H1 (cell line): ENCODE measurements around the gene DOCK6. TPM values are rescaled to one million over a fixed set of nuclear protein-coding genes. Genes with fewer than 3 reads are reported as not detected.

ENCODE experiments used
- BRCA1 ChIP-seq: IDR thresholded peaks from 2 replicates; pipeline ENCODE4 v1.6.1; 2012; ENCODE audit warnings: low read depth, low read length, improper control_type of control experiment
- CEBPB ChIP-seq: IDR thresholded peaks from 2 replicates; pipeline ENCODE4 v1.6.1; 2012; ENCODE audit warnings: low read depth, low read length
- CTBP2 ChIP-seq: IDR thresholded peaks from 2 replicates; pipeline ENCODE4 v1.7.0; 2011; ENCODE audit warnings: borderline replicate concordance, mild to moderate bottlenecking, moderate library complexity, mixed read lengths, low read length; ENCODE audit not compliant: insufficient read depth, insufficient read length
- E2F6 ChIP-seq: IDR thresholded peaks from 2 replicates; pipeline ENCODE4 v1.6.1; 2012; ENCODE audit warnings: inconsistent platforms
- EGR1 ChIP-seq: IDR thresholded peaks from 2 replicates; pipeline ENCODE4 v1.6.1; 2011; ENCODE audit warnings: low read depth, low read length, borderline replicate concordance
- FOSL1 ChIP-seq: IDR thresholded peaks from 2 replicates; pipeline ENCODE4 v1.6.1; 2011; ENCODE audit warnings: mild to moderate bottlenecking, low read depth, low read length, moderate library complexity; ENCODE audit not compliant: insufficient read depth
- GABPA ChIP-seq: IDR thresholded peaks from 2 replicates; pipeline ENCODE4 v1.6.1; 2011; ENCODE audit warnings: mild to moderate bottlenecking, low read length, moderate library complexity, borderline replicate concordance; ENCODE audit not compliant: insufficient read depth
- HDAC6 ChIP-seq: IDR thresholded peaks from one replicate; pipeline ENCODE4 v1.7.1; 2012; ENCODE audit warnings: low read depth, mild to moderate bottlenecking, inconsistent platforms, low read length, moderate library complexity
- KDM5A ChIP-seq: fragments of 200-600 bp; IDR thresholded peaks from 2 replicates; pipeline ENCODE4 v1.7.1; 2012; ENCODE audit warnings: mild to moderate bottlenecking, low read length, inconsistent platforms, mixed read lengths
- NRF1 ChIP-seq: IDR thresholded peaks from 2 replicates; pipeline ENCODE4 v1.6.1; 2011; ENCODE audit warnings: mild to moderate bottlenecking, low read depth, low read length, improper control_type of control experiment
- PHF8 ChIP-seq: fragments of 200-600 bp; sonication (generic); conservative IDR thresholded peaks from 2 replicates; pipeline ENCODE4 v1.7.1; 2012; ENCODE audit warnings: low read depth, mild to moderate bottlenecking, inconsistent platforms, low read length, moderate library complexity
- RAD21 ChIP-seq, 2 experiments: IDR thresholded peaks in 1 of 2; conservative IDR thresholded peaks in 1 of 2; 2 replicates each; pipeline ENCODE4 v1.6.1; 2011; ENCODE audit warnings: low read depth in 2 of 2, low read length in 2 of 2, improper control_type of control experiment in 1 of 2, inconsistent platforms in 1 of 2, mild to moderate bottlenecking in 1 of 2, moderate library complexity in 1 of 2
- RNF2 ChIP-seq: fragments of 200-900, 300-1000 bp; sonication (generic); IDR thresholded peaks from 2 replicates; pipeline ENCODE4 v1.7.1; 2016; ENCODE audit warnings: borderline replicate concordance, low read depth, mild to moderate bottlenecking, antibody characterized with exemption, low read length; ENCODE audit not compliant: poor library complexity, severe bottlenecking; ENCODE audit errors: missing control alignments
- RXRA ChIP-seq: IDR thresholded peaks from 2 replicates; pipeline ENCODE4 v1.6.1; 2011; ENCODE audit warnings: low read depth, mild to moderate bottlenecking, low read length, moderate library complexity; ENCODE audit not compliant: insufficient read depth
- SRF ChIP-seq: IDR thresholded peaks from 2 replicates; pipeline ENCODE4 v1.6.1; 2011; ENCODE audit warnings: mild to moderate bottlenecking, low read depth, low read length, moderate library complexity
- SUZ12 ChIP-seq: fragments of 200-600 bp; sonication (generic); IDR thresholded peaks from 2 replicates; pipeline ENCODE4 v1.6.1; 2012; ENCODE audit warnings: mild to moderate bottlenecking, inconsistent platforms, low read length, moderate library complexity, mixed read lengths
- YY1 ChIP-seq: IDR thresholded peaks from 2 replicates; pipeline ENCODE4 v1.6.1; 2011; ENCODE audit warnings: low read depth, mild to moderate bottlenecking, low read length
- polyA plus RNA-seq, 7 experiments: library from polyadenylated mRNA; depleted of rRNA in 3 of 7; stranded (reverse) in 5 of 7; unstranded in 2 of 7; fragments of >200 nt in 5 of 7; fragments of 200-250 nt in 2 of 7; gene quantifications; 1 replicate in 5 of 7; 2 replicates in 1 of 7; 4 replicates in 1 of 7; pipeline versions ENCODE4 v1.2.1 to v1.2.3, GENCODE V29; 2011 to 2013; ENCODE audit warnings: missing spikeins in 2 of 7, mixed read lengths in 2 of 7
- total RNA-seq: library from RNA; stranded (reverse); fragmentation: NEBNext Ultra II Directional; extraction: Animal tissue kit (Norgen Biotek cat#: 25700); gene quantifications from 2 replicates; pipeline ENCODE4 v1.2.1, GENCODE V29; 2021
- TF ChIP-seq, protein P1 (sequence below): IDR thresholded peaks from 2 replicates; pipeline ENCODE4 v1.6.1; 2011; ENCODE audit warnings: low read length, improper control_type of control experiment

Gene DOCK6
- total and polyA plus RNA-seq, 2 of the 8 experiments (the other 6 are each of a cell fraction or from before 2014, with no cell fraction given), result 25.5 to 54.7 TPM

DNA sequence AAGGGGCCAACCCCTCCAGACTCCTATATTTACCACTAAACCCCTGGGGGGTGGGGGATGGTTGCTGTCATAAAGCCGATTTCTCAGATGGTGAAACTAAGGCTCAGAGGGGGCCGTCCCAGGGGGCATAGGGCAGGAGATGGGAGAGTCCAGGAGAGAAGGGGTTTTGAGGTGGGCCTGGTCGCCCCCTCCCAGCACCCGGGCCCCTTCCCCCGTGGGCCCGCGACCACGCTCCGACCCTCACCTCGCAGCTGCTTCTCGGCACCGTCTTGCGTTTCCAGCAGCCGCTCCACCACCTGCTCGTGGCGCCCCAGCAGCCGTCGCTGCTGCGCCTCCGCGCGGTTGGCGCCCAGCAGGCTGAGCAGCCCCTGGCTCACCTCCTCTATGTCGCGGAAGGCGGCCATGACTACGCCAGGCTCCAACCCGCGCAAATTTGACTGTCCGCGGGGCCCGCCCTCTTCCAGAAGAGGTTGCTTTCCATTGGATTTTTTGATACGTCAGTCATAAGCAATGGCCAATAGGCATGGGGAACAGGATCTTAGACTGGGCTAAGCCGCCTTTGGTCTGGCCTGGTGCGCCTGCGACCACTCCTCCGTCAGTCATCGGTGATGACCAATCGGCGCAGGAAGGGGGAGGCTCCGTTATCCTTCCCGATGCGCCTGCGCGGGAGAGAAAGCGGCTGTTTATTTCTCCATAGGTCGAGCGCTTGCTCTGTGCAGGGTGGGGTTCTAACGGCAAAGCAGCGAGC, 106.8 kb downstream of the DOCK6 start, which contains the start of gene SPC24 (continued):
- TF ChIP-seq SRF, result no peak
- peak; percentile 98 for TF ChIP-seq NRF1
- no peak for TF ChIP-seq EGR1
- no peak for TF ChIP-seq HDAC6
- TF ChIP-seq CEBPB, result no peak
- TF ChIP-seq SUZ12, result no peak
- TF ChIP-seq FOSL1, result no peak
- no peak for TF ChIP-seq BRCA1
- TF ChIP-seq, protein P1, sequence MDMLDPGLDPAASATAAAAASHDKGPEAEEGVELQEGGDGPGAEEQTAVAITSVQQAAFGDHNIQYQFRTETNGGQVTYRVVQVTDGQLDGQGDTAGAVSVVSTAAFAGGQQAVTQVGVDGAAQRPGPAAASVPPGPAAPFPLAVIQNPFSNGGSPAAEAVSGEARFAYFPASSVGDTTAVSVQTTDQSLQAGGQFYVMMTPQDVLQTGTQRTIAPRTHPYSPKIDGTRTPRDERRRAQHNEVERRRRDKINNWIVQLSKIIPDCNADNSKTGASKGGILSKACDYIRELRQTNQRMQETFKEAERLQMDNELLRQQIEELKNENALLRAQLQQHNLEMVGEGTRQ, result no peak
- peak; percentile 95 for TF ChIP-seq YY1
- no peak for TF ChIP-seq RXRA
- peak; percentile 92 for TF ChIP-seq KDM5A
- peak; percentile 58 for TF ChIP-seq E2F6
- no peak for TF ChIP-seq RNF2
- no peak for TF ChIP-seq CTBP2
- no peak; a peak in 1 of 4 replicates for TF ChIP-seq RAD21 (IDR thresholded peaks at IDR 0.05 in 1 of 2, conservative IDR thresholded peaks at IDR 0.05 in 1 of 2; ENCODE audit: low read depth in 2 of 2, low read length in 2 of 2)
- TF ChIP-seq PHF8, result peak; percentile 97
- no peak for TF ChIP-seq GABPA
